GM20000 (cell line): ENCODE results near the gene BMP6.

Experiments used
- DNase-seq: peaks from one replicate; pipeline ENCODE4 v3.0.0; 2012; ENCODE audit warnings: low spot score
- TF ChIP-seq, protein P1 (sequence below): IDR thresholded peaks from 2 replicates; pipeline ENCODE4 v1.5.1; 2012; ENCODE audit warnings: mild to moderate bottlenecking, control low read depth; ENCODE audit errors: extremely low read depth, missing control alignments

Gene BMP6

GRCh38 chr6:7725849-7726415, at the start of gene BMP6:
Gene BMP6 (plus strand): TSS chr6:7726099. CDS start chr6:7726956, 857 bp downstream.
- peak; percentile 91 for DNase-seq
- TF ChIP-seq, protein P1, sequence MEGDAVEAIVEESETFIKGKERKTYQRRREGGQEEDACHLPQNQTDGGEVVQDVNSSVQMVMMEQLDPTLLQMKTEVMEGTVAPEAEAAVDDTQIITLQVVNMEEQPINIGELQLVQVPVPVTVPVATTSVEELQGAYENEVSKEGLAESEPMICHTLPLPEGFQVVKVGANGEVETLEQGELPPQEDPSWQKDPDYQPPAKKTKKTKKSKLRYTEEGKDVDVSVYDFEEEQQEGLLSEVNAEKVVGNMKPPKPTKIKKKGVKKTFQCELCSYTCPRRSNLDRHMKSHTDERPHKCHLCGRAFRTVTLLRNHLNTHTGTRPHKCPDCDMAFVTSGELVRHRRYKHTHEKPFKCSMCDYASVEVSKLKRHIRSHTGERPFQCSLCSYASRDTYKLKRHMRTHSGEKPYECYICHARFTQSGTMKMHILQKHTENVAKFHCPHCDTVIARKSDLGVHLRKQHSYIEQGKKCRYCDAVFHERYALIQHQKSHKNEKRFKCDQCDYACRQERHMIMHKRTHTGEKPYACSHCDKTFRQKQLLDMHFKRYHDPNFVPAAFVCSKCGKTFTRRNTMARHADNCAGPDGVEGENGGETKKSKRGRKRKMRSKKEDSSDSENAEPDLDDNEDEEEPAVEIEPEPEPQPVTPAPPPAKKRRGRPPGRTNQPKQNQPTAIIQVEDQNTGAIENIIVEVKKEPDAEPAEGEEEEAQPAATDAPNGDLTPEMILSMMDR, result no peak

DNA sequence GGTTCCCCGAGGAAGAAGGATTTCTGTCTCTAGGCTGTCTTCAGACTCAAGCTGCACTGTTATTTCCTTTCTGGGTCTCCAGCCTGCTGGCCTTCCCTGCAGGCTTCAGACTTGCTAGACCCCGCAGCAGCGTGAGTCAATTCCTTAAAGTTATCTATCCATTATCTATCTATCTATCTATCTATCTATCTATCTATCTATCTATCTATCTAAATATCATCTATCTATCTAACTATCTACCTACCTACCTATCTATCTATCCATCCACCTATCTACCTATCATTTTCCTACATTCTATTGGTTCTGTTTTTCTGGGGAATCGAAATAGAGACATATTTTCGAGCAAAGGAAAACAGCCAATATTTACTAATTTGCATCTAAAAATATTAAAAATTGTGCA, 48.7 kb upstream of the BMP6 start:
- TF ChIP-seq, protein P1, result no peak
- DNase-seq, result no peak

GRCh38 chr6:7680393-7681075, 45.4 kb upstream of the BMP6 start:
- no peak for DNase-seq

DNA sequence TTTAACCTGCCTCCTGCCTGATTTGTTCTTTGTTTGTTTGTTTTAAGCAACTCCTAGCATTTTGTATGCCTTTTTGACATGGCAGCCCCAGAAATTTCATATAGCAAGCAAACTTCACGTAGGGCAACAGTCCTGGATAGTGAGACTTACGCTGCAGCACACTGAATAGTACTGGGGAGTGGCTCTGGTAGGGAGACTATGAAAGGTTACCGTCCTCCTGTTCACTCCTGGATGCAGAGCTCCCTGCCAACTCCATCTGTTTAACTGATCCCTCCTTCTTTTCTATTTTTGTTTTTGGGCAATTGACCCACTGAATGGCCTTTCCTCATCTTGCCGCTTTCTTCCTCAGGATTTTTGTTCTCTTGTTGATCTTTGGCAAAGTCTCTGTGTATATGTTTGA, 44.5 kb upstream of the BMP6 start:
- TF ChIP-seq, protein P1, result no peak
- no peak for DNase-seq

More at GRCh38 chr6:7680393-7681075, 45.4 kb upstream of the BMP6 start:
- TF ChIP-seq, protein P1, result no peak

- TF ChIP-seq, protein P1, result no peak
- no peak for DNase-seq
These were observed 41.8 kb upstream of the BMP6 start for GRCh38 chr6:7684076-7684475.

GRCh38 chr6:7684843-7685242, 41.1 kb upstream of the BMP6 start:
- no peak for DNase-seq
- TF ChIP-seq, protein P1, result no peak

DNA sequence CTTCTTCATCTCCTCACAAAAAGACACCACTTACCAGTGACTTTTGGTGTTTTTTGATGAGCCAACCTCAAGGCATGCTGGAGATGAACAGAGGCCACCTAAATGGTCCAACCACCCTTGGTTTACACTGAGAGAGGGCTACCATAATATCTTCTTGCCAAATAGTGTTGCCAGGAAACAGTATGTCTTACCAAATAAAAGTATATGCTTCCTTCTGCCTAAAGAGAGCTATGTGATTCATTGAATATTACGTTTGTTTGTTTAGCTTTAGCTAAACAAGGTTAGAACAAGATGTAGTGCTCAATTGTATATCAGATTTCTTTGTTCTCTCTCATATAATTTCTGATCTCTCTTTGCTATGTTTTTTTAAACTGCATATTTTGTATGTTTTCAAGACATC, 40.6 kb upstream of the BMP6 start:
- TF ChIP-seq, protein P1, result no peak
- DNase-seq, result no peak
